ENCODE measurements around the gene SPTSSB.

Gene SPTSSB

GRCh38 chr3:161405836-161406235, 34.5 kb upstream of the SPTSSB start:
- no peak for TF ChIP-seq JUND (IDR thresholded peaks at IDR 0.05; ENCODE audit: low read depth)
- in situ Hi-C loops (cut with HindIII; ENCODE audit: low pct_unique_long_range_greater_than_20kb, low sequenced_read_pairs), result no loop called here
- no peak for DNase-seq (ENCODE audit: low read depth in 1 of 2, low spot score in 1 of 2)

- DNase-seq (ENCODE audit: low read depth in 1 of 2, low spot score in 1 of 2), result no peak
- TF ChIP-seq JUND (IDR thresholded peaks at IDR 0.05; ENCODE audit: low read depth), result no peak
- in situ Hi-C loops (cut with HindIII; ENCODE audit: low pct_unique_long_range_greater_than_20kb, low sequenced_read_pairs), result no loop called here
Observed at GRCh38 chr3:161405087-161405486, 33.8 kb upstream of the SPTSSB start.

GRCh38 chr3:161403251-161403650, 31.9 kb upstream of the SPTSSB start:
- DNase-seq (ENCODE audit: low read depth in 1 of 2, low spot score in 1 of 2), result peak in 1 of 2 experiments; percentile 58
- in situ Hi-C loops (cut with HindIII; ENCODE audit: low pct_unique_long_range_greater_than_20kb, low sequenced_read_pairs), result no loop called here
- TF ChIP-seq JUND (IDR thresholded peaks at IDR 0.05; ENCODE audit: low read depth), result peak; percentile 32; the same call in 1 of the 2 replicates

- TF ChIP-seq JUND (IDR thresholded peaks at IDR 0.05; ENCODE audit: low read depth), result no peak
- in situ Hi-C loops (cut with HindIII; ENCODE audit: low pct_unique_long_range_greater_than_20kb, low sequenced_read_pairs), result no loop called here
- no peak for DNase-seq (ENCODE audit: low read depth in 1 of 2, low spot score in 1 of 2)
Observed at GRCh38 chr3:161401389-161401788, 30.1 kb upstream of the SPTSSB start.

- in situ Hi-C loops (cut with HindIII; ENCODE audit: low pct_unique_long_range_greater_than_20kb, low sequenced_read_pairs), result no loop called here
- DNase-seq (ENCODE audit: low read depth in 1 of 2, low spot score in 1 of 2), result no peak
- TF ChIP-seq JUND (IDR thresholded peaks at IDR 0.05; ENCODE audit: low read depth), result no peak
Observed at GRCh38 chr3:161400650-161401049, 29.3 kb upstream of the SPTSSB start.

- TF ChIP-seq JUND (IDR thresholded peaks at IDR 0.05; ENCODE audit: low read depth), result no peak
Observed at GRCh38 chr3:161395115-161396012, 24.0 kb upstream of the SPTSSB start.

GRCh38 chr3:161393803-161394202, 22.5 kb upstream of the SPTSSB start:
- in situ Hi-C loops (cut with HindIII; ENCODE audit: low pct_unique_long_range_greater_than_20kb, low sequenced_read_pairs), result no loop called here
- no peak for DNase-seq (ENCODE audit: low read depth in 1 of 2, low spot score in 1 of 2)

More at GRCh38 chr3:161395115-161396012, 24.0 kb upstream of the SPTSSB start:
- no peak for DNase-seq (ENCODE audit: low read depth in 1 of 2, low spot score in 1 of 2)
- in situ Hi-C loops (cut with HindIII; ENCODE audit: low pct_unique_long_range_greater_than_20kb, low sequenced_read_pairs), result no loop called here

GRCh38 chr3:161393310-161393709, 22.0 kb upstream of the SPTSSB start:
- no peak for TF ChIP-seq JUND (IDR thresholded peaks at IDR 0.05; ENCODE audit: low read depth)
- in situ Hi-C loops (cut with HindIII; ENCODE audit: low pct_unique_long_range_greater_than_20kb, low sequenced_read_pairs), result no loop called here
- no peak for DNase-seq (ENCODE audit: low read depth in 1 of 2, low spot score in 1 of 2)

More at GRCh38 chr3:161393803-161394202, 22.5 kb upstream of the SPTSSB start:
- TF ChIP-seq JUND (IDR thresholded peaks at IDR 0.05; ENCODE audit: low read depth), result no peak

GRCh38 chr3:161392853-161393252, 21.5 kb upstream of the SPTSSB start:
- in situ Hi-C loops (cut with HindIII; ENCODE audit: low pct_unique_long_range_greater_than_20kb, low sequenced_read_pairs), result no loop called here
- no peak for TF ChIP-seq JUND (IDR thresholded peaks at IDR 0.05; ENCODE audit: low read depth)
- DNase-seq (ENCODE audit: low read depth in 1 of 2, low spot score in 1 of 2), result no peak

GRCh38 chr3:161390200-161390599, 18.9 kb upstream of the SPTSSB start:
- in situ Hi-C loops (cut with HindIII; ENCODE audit: low pct_unique_long_range_greater_than_20kb, low sequenced_read_pairs), result no loop called here
- TF ChIP-seq JUND (IDR thresholded peaks at IDR 0.05; ENCODE audit: low read depth), result no peak
- DNase-seq (ENCODE audit: low read depth in 1 of 2, low spot score in 1 of 2), result peak in 1 of 2 experiments; percentile 54

- no peak for TF ChIP-seq JUND (IDR thresholded peaks at IDR 0.05; ENCODE audit: low read depth)
- in situ Hi-C loops (cut with HindIII; ENCODE audit: low pct_unique_long_range_greater_than_20kb, low sequenced_read_pairs), result no loop called here
- DNase-seq (ENCODE audit: low read depth in 1 of 2, low spot score in 1 of 2), result no peak
Observed at GRCh38 chr3:161389445-161390035, 18.2 kb upstream of the SPTSSB start.

- in situ Hi-C loops (cut with HindIII; ENCODE audit: low pct_unique_long_range_greater_than_20kb, low sequenced_read_pairs), result no loop called here
- DNase-seq (ENCODE audit: low read depth in 1 of 2, low spot score in 1 of 2), result no peak
Observed at GRCh38 chr3:161388855-161389254, 17.5 kb upstream of the SPTSSB start.

More at GRCh38 chr3:161388855-161389254, 17.5 kb upstream of the SPTSSB start:
- TF ChIP-seq JUND (IDR thresholded peaks at IDR 0.05; ENCODE audit: low read depth), result no peak
